Muscle layer of colon (tissue), 2 donors: ENCODE results near the gene CD200.
"Not testable (repeated sequence)": the region's sequence is repeated elsewhere in the genome, so short reads cannot be mapped to it uniquely, and the experiment has no call there.

Experiments
- H3K27ac ChIP-seq: one replicate; pipeline ENCODE4 v1.7.0; 2013; ENCODE audit warnings: low read depth, mild to moderate bottlenecking, low read length, moderate library complexity
- H3K27me3 ChIP-seq, 2 donors: one replicate each; pipeline ENCODE4 v1.7.0; 2013; ENCODE audit warnings: low read length in 2 of 2, mild to moderate bottlenecking in 2 of 2; ENCODE audit not compliant: insufficient read depth in 2 of 2, control insufficient read depth in 1 of 2
- H3K36me3 ChIP-seq: one replicate; pipeline ENCODE4 v1.7.0; 2013; ENCODE audit warnings: mild to moderate bottlenecking, low read length; ENCODE audit not compliant: insufficient read depth
- H3K4me1 ChIP-seq: one replicate; pipeline ENCODE4 v1.7.0; 2013; ENCODE audit warnings: mild to moderate bottlenecking, low read length; ENCODE audit not compliant: insufficient read depth
- H3K4me3 ChIP-seq, 2 donors: one replicate each; pipeline ENCODE4 v1.7.0; 2013; ENCODE audit warnings: low read length in 2 of 2, low read depth in 1 of 2, mild to moderate bottlenecking in 1 of 2, moderate library complexity in 1 of 2
- H3K9ac ChIP-seq: one replicate; pipeline ENCODE4 v1.7.0; 2013; ENCODE audit warnings: low read length
- H3K9me3 ChIP-seq: one replicate; pipeline ENCODE4 v1.7.0; 2013; ENCODE audit warnings: mild to moderate bottlenecking, low read length
- donor health status: abdominal sarcoma.
- donor health status: Adenocarcinoma of cecum.

The CD200 gene

DNA sequence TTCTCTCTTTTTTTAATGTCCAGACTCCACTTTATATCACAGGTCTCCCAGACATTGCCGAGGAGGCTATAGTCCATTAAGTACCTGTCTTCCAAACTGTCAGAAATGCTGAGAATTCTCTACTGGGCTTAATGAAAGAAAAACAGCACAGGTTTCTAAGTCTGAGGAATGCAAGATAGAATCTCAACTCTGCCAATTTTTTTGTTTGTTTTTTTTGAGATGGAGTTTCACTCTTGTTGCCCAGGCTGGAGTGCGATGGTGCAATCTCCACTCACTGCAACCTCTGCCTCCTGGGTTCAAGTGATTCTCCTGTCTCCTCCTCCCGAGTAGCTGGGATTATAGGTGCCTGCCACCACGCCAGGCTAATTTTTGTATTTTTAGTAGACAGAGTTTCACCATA, 45.4 kb downstream of the CD200 start:
- H3K36me3 ChIP-seq, H3K4me1 ChIP-seq, H3K27me3 ChIP-seq, H3K9me3 ChIP-seq, H3K4me3 ChIP-seq, H3K27ac ChIP-seq, H3K9ac ChIP-seq: not testable (repeated sequence)

DNA sequence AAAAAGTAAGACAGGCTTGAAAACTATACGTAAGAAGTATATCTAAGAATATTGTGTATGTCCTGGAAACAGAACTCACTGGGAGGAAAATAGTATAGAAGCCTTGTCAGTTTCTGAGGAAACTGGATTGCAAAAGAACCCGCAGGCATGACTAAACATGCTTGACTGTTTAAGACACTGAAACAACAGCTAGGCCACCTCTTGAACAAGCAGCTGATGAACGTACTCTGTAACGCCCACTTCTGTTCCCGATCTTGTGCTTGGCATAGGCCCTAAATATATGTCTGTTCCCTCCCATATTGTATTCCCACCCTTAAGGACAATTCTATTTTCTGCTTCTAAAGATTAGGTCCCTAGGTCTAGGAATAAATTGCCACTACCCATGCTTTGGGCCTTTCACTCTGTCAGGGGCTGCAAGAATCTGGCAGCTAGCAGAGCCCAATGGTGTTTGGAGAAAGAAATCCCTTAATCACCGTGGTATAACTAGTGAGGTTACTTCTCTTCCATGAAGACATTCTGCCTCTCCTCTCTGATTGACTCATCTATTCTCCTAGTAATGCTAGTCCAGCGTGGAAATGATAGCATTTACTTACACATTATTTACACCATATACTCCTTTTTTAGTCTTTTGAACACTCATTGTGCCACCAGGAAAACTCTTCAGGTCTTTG, 46.2 kb downstream of the CD200 start:
- H3K9me3 ChIP-seq: no peaks in the 10 kb centered on the region
- no peak overlapping the region for H3K9ac ChIP-seq
- no peak overlapping the region for H3K27ac ChIP-seq
- H3K4me1 ChIP-seq: no peaks in the 10 kb centered on the region
- H3K4me3 ChIP-seq: no peak overlapping the region
- H3K27me3 ChIP-seq: no peaks in the 10 kb centered on the region
- no peaks in the 10 kb centered on the region for H3K36me3 ChIP-seq

DNA sequence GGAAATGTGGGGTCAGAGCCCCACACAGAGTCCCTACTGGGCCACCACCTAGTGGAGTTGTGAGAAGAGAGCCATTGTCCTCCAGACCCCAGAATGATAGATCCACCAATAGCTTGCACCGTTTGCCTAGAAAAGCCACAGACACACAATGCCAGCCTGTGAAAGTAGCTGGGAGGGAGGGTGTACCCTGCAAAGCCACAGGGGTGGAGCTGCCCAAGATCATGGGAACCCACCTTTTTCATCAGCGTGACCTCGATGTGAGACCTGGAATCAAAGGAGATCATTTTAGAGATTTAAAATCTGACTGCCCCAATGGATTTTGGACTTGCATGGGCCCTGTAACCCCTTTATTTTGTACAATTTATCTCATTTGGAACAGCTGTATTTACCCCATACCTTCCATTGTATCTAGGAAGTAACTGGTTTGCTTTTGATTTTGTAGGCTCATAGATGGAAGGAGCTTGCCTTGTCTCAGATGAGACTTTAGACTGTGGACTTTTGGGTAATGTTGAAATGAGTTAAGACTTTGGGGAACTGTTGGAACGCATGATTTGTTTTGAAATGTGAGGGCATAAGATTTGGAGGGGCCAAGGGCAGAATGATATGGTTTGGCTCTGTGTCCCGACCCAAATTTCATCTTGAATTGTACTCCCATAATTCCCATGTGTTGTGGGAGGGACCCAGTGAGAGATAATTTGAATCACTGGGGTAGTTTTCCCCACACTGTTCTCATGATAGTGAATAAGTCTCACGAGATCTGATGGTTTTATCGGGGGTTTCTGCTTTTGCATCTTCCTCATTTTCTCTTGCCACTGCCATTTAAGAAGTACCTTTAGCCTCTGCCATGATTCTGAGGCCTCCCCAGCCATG, 49.0 kb downstream of the CD200 start:
- no peaks in the 10 kb centered on the region for H3K4me1 ChIP-seq
- no peaks in the 10 kb centered on the region for H3K36me3 ChIP-seq
- H3K27me3 ChIP-seq: no peaks in the 10 kb centered on the region
- H3K9ac ChIP-seq: no peak overlapping the region
- no peaks in the 10 kb centered on the region for H3K9me3 ChIP-seq
- no peak overlapping the region for H3K4me3 ChIP-seq
- no peak overlapping the region for H3K27ac ChIP-seq

DNA sequence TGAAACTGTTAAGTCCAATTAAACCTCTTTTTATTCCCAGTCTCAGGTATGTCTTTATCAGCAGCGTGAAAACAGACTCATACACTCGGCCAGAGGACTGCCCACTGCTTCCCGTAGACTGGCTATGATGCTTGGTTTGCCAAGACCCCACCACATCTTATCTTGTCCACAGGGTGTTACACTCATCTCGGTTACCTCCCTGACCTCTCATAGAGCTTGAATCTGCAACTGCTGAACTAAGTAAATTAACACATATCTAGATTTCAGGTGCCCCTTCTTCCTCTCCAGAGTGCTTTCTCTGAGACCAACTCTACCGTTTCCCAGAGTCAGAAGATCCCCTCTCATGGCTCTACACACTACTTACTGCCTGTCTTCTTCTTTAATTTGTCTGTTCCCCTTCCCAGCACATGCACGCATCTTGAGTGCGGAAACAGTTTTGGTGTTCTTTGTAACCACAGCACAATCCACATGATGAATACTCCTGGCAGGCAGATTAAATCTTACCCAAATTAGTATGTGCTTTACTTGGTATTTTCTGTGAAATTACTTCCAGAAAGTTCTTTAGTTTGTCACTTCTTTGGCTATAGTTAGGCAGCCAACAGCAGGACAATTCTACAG, 49.7 kb downstream of the CD200 start:
- H3K4me1 ChIP-seq: no peaks in the 10 kb centered on the region
- H3K27me3 ChIP-seq: no peaks in the 10 kb centered on the region
- H3K9me3 ChIP-seq: no peaks in the 10 kb centered on the region
- H3K4me3 ChIP-seq: no peak overlapping the region
- H3K27ac ChIP-seq: no peak overlapping the region
- H3K36me3 ChIP-seq: no peaks in the 10 kb centered on the region
- no peak overlapping the region for H3K9ac ChIP-seq

DNA sequence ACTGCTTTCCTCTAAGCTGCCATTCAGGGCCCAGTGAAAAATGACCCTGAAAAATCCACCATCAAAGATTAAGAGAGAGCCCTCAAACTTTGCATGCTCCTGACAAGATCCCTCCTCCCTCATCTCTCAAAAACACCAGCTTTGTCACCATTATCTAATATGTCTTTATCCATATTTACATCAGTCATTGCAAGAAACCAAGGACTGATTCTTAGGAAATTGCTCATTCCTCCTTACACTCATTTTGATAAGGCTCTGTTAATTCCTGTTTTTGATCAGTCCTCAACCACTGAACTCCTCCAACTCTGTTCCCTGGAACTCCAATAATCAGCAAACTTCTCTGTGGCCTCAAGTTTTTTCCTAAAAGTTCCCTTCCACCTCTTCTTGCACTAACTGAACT, 51.8 kb downstream of the CD200 start:
- Histone ChIP-seq H3K4me3 (no peak overlapping the region), H3K27ac (no peak overlapping the region), H3K4me1 (no peaks in the 10 kb centered on the region), H3K36me3 (no peaks in the 10 kb centered on the region), H3K9me3 (no peaks in the 10 kb centered on the region), H3K27me3 (no peaks in the 10 kb centered on the region), H3K9ac (no peak overlapping the region)

DNA sequence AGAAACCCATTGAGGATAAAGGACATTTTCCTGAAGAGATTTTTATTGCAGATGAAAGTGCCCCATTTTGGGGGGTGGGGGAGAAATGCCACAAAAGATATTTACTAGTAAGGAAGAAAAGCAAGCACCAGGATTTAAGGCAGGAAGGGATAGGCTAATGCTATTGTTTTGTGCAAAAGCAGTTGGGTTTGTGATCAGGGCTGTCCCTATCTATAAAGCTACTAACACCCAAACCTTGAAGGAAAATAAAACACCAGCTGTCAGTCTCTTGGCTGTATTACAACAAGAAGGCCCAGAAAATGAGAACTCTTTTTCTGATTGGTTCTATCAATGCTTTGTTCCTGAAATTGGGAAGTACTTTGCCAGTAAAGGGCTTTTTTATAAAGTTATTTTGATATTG, 56.0 kb downstream of the CD200 start:
- H3K36me3 ChIP-seq: no peaks in the 10 kb centered on the region
- H3K9me3 ChIP-seq: no peaks in the 10 kb centered on the region
- H3K27ac ChIP-seq: no peak overlapping the region
- H3K4me1 ChIP-seq: peaks cover 15% of the 10 kb centered on the region
- H3K4me3 ChIP-seq: no peak overlapping the region
- H3K27me3 ChIP-seq: no peaks in the 10 kb centered on the region
- no peak overlapping the region for H3K9ac ChIP-seq

DNA sequence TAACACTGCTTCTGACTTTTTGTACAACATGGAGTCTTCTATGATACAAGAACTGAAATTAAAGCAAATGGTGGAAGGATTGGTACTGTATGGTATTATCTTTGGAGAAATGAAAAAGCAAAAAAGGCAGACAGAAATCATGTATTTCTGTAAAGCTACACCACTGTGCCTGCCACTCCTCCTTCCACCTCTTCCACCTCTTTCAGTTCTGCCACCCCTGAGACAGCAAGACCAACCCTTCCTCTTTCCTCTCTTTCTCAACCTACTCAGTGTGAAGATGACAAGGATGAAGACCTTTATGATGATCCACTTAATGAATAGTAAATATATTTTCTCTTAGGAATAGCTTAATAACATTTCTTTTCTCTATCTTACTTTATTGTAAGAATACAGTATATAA, 57.0 kb downstream of the CD200 start:
- Histone ChIP-seq H3K4me3 (no peak overlapping the region), H3K9me3 (no peaks in the 10 kb centered on the region), H3K27ac (no peak overlapping the region), H3K27me3 (no peaks in the 10 kb centered on the region), H3K36me3 (no peaks in the 10 kb centered on the region), H3K4me1 (peaks cover 17% of the 10 kb centered on the region), H3K9ac (no peak overlapping the region)

DNA sequence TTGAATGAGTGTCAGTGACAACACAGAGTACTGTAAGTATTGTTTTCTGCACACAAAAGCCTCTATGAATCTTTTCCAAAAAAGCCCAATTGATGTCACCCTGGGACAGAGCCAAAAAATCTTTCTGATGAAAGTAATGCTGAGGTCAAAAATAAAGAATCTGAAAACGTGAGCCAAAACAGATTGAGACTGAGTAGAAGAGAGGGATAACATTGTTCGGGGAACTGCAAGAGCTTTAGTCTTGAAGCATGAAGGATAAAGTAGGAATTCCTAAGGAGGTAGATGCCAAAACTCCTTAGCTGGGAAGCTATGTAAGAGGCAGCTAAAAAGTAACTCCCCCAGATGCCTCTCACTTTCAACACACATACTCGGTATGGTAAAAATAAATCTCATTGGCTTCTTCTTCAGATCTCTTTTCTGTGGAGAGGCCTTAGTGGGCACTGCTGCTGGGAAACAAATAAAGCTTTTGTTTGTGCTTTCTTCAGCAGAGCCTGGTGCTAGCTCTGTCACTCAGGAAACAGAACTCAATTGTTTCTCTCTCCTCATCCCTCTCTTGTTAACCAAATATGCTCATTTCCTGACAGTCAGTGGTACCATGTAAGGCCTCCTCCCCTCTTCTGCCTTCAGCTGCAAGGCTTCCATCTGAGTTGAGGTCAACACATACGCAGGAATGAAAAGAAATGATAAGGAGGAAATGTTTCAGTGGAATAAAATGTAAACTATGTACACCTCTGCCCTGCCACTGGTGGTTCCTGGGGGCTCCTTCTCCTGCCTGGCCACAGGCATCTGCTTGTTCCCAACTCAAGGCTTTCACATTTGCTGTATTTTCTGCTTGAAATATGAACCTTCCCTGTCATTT, 58.1 kb downstream of the CD200 start:
- Histone ChIP-seq H3K9ac (no peak overlapping the region), H3K27ac (peak overlapping the region; percentile 36), H3K4me3 (peak overlapping the region in 1 of 2 donors; percentile 19), H3K27me3 (no peaks in the 10 kb centered on the region), H3K9me3 (no peaks in the 10 kb centered on the region), H3K36me3 (no peaks in the 10 kb centered on the region), H3K4me1 (peaks cover 27% of the 10 kb centered on the region)

DNA sequence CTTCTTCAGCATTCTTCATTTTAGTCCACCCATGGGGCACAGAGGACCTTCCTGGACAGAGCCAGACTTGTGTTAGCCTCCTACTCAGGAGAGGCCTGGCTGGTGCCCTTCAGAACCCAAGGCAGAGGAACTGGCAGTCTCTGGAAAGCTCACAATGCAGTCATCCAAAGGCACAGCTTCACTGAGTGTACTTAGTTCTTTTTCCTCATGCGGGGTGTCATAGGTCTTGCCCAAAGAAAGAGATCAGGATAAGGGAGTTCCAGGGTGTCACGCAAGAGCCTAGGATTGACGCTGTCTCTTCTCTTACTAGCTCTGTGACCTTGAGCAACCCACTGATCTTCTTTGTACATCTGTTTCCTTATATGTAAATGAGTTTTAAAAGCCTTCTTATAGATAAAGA, 58.7 kb downstream of the CD200 start:
- H3K9me3 ChIP-seq: no peaks in the 10 kb centered on the region
- no peak overlapping the region for H3K9ac ChIP-seq
- H3K36me3 ChIP-seq: no peaks in the 10 kb centered on the region
- peaks cover 32% of the 10 kb centered on the region for H3K4me1 ChIP-seq
- H3K27ac ChIP-seq: peak overlapping the region; percentile 36
- H3K4me3 ChIP-seq: peak overlapping the region in 1 of 2 donors; percentile 19
- H3K27me3 ChIP-seq: no peaks in the 10 kb centered on the region

DNA sequence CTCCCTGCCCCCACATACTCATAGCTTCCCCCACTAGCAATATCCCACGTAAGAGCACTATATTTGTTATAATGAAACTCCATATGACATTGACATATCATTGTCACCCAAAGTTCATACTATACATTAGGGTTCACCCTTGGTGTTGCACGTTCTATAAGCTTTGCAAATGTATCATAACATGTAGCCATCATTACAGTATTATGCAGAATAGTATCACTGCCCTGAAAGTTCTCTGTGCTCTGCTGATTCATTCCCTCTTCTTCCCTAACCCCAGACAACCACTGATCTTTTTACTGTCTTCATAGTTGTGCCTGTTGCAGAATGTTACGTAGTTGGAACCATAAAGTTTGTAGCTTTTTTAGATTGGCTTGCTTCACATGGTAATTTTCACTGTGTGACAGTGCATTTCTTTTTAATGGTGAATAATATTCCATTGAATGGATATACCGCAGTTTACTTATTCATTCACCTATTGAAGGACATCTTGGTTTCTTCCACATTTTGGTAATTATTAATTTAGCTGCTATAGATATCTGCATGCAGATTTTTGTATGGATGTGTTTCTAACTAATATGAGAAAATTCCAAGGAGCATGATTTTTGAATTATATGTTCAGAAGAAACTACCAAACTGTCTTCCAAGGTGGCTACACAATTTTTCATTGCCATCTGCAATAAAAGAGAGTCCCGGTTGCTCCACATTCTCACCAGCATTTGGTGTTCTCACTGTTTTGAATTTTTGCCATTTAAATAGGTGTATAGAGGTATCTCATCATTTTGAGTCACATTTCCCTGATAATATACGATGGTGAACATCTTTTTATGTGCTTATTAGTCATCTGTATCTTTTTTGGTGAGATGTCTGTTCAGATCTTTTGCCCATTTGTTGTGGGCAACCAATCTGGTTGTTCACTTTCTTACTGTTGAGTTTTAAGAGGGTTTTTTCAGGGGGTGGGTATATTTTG, 59.7 kb downstream of the CD200 start:
- Histone ChIP-seq H3K4me1 (peaks cover 32% of the 10 kb centered on the region), H3K4me3 (no peak overlapping the region), H3K27ac (no peak overlapping the region), H3K27me3 (no peaks in the 10 kb centered on the region), H3K36me3 (no peaks in the 10 kb centered on the region), H3K9me3 (no peaks in the 10 kb centered on the region), H3K9ac (no peak overlapping the region)
